Cardiac muscle cell (in vitro differentiated cells and primary cell): ENCODE measurements around the gene CHST11. TPM values are rescaled to one million over a fixed set of nuclear protein-coding genes. Genes with fewer than 3 reads are reported as not detected.

Source experiments
- DNase-seq, 2 donors: peaks; one replicate each; pipeline versions ENCODE4 v3.0.0 to v3.0.0-alpha.2; 2010 to 2017; ENCODE audit warnings: low read depth in 1 of 2, low spot score in 1 of 2
- H3K27ac ChIP-seq: fragments of 200-600 bp; sonication (generic); 2 replicates; pipeline ENCODE4 v1.5.1; 2016
- H3K27me3 ChIP-seq: fragments of 200-600 bp; sonication (generic); 2 replicates; pipeline ENCODE4 v1.6.0; 2016; ENCODE audit warnings: control low read depth
- H3K36me3 ChIP-seq: fragments of 200-600 bp; sonication (generic); 2 replicates; pipeline ENCODE4 v1.5.1; 2016; ENCODE audit warnings: control low read depth
- H3K4me1 ChIP-seq: fragments of 200-600 bp; sonication (generic); 2 replicates; pipeline ENCODE4 v1.8.1; 2017; ENCODE audit warnings: low read depth, mild to moderate bottlenecking, mixed run types
- H3K4me3 ChIP-seq: fragments of 200-600 bp; sonication (generic); 2 replicates; pipeline ENCODE4 v1.5.1; 2016; ENCODE audit warnings: mild to moderate bottlenecking
- H3K9me3 ChIP-seq: fragments of 200-600 bp; sonication (generic); 2 replicates; pipeline ENCODE4 v1.5.1; 2017; ENCODE audit warnings: low read depth, mild to moderate bottlenecking, control low read depth
- CTCF ChIP-seq: IDR thresholded peaks from 2 replicates; pipeline ENCODE4 v1.5.1; 2012; ENCODE audit warnings: low read depth, mild to moderate bottlenecking, low read length
- polyA plus RNA-seq: library from polyadenylated mRNA; unstranded; fragments of >200 nt; fragmentation: Nextera tagmentation; extraction: Ambion mirVana; gene quantifications from 2 replicates; pipeline ENCODE4 v1.2.1, GENCODE V29; 2016
- total RNA-seq: library from RNA; depleted of rRNA; stranded (reverse); fragments of >200 nt; gene quantifications from 2 replicates; pipeline ENCODE4 v1.2.3, GENCODE V29; 2016

The CHST11 gene
- total and polyA plus RNA-seq, 2 experiments from 2014 or later = 24.2 to 39.8 TPM

GRCh38 chr12:104669089-104669721, 212.5 kb downstream of the CHST11 start:
- peak overlapping the region; percentile 86 for H3K27ac ChIP-seq
- peak; percentile 61 to 62 for DNase-seq

GRCh38 chr12:104669851-104670337, 213.1 kb downstream of the CHST11 start:
- H3K36me3 ChIP-seq = no peaks in the 10 kb centered on the region
- H3K27me3 ChIP-seq = no peaks in the 10 kb centered on the region
- peak overlapping the region; percentile 86 for H3K27ac ChIP-seq
- H3K9me3 ChIP-seq = no peaks in the 10 kb centered on the region
- peaks cover 64% of the 10 kb centered on the region for H3K4me1 ChIP-seq
- no peak overlapping the region for H3K4me3 ChIP-seq
- TF ChIP-seq CTCF = no peak
- peak in 1 of 2 donors; percentile 67 for DNase-seq

More at GRCh38 chr12:104669089-104669721, 212.5 kb downstream of the CHST11 start:
- Histone ChIP-seq H3K9me3 (no peaks in the 10 kb centered on the region), H3K27me3 (no peaks in the 10 kb centered on the region), H3K4me3 (no peak overlapping the region), H3K4me1 (peaks cover 62% of the 10 kb centered on the region), H3K36me3 (no peaks in the 10 kb centered on the region)
- peak; percentile 9 for TF ChIP-seq CTCF

GRCh38 chr12:104670439-104671408, 214.0 kb downstream of the CHST11 start:
- Histone ChIP-seq H3K36me3 (no peaks in the 10 kb centered on the region), H3K9me3 (no peaks in the 10 kb centered on the region), H3K4me3 (no peak overlapping the region), H3K4me1 (peaks cover 64% of the 10 kb centered on the region), H3K27ac (peak overlapping the region; percentile 76), H3K27me3 (no peaks in the 10 kb centered on the region)
- DNase-seq = no peak
- no peak for TF ChIP-seq CTCF

GRCh38 chr12:104671409-104672095, 214.8 kb downstream of the CHST11 start:
- Histone ChIP-seq H3K4me3 (no peak overlapping the region), H3K27ac (peak overlapping the region; percentile 76), H3K9me3 (no peaks in the 10 kb centered on the region), H3K36me3 (no peaks in the 10 kb centered on the region), H3K27me3 (no peaks in the 10 kb centered on the region), H3K4me1 (peaks cover 64% of the 10 kb centered on the region)
- no peak for TF ChIP-seq CTCF
- DNase-seq = peak; percentile 69 to 90

- Histone ChIP-seq H3K36me3 (no peaks in the 10 kb centered on the region), H3K27ac (peak overlapping the region; percentile 76), H3K27me3 (no peaks in the 10 kb centered on the region), H3K9me3 (no peaks in the 10 kb centered on the region), H3K4me1 (peaks cover 63% of the 10 kb centered on the region), H3K4me3 (no peak overlapping the region)
- no peak for DNase-seq
- no peak for TF ChIP-seq CTCF
Measured at GRCh38 chr12:104672096-104672445, 215.3 kb downstream of the CHST11 start.
